ENCODE results near the gene APOBEC4. TPM values are rescaled to one million over a fixed set of nuclear protein-coding genes. Genes with fewer than 3 reads are reported as not detected.

Gene APOBEC4, protein sequence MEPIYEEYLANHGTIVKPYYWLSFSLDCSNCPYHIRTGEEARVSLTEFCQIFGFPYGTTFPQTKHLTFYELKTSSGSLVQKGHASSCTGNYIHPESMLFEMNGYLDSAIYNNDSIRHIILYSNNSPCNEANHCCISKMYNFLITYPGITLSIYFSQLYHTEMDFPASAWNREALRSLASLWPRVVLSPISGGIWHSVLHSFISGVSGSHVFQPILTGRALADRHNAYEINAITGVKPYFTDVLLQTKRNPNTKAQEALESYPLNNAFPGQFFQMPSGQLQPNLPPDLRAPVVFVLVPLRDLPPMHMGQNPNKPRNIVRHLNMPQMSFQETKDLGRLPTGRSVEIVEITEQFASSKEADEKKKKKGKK
- total RNA-seq: not detected in 2 replicates
- long read RNA-seq: 0 reads

DNA sequence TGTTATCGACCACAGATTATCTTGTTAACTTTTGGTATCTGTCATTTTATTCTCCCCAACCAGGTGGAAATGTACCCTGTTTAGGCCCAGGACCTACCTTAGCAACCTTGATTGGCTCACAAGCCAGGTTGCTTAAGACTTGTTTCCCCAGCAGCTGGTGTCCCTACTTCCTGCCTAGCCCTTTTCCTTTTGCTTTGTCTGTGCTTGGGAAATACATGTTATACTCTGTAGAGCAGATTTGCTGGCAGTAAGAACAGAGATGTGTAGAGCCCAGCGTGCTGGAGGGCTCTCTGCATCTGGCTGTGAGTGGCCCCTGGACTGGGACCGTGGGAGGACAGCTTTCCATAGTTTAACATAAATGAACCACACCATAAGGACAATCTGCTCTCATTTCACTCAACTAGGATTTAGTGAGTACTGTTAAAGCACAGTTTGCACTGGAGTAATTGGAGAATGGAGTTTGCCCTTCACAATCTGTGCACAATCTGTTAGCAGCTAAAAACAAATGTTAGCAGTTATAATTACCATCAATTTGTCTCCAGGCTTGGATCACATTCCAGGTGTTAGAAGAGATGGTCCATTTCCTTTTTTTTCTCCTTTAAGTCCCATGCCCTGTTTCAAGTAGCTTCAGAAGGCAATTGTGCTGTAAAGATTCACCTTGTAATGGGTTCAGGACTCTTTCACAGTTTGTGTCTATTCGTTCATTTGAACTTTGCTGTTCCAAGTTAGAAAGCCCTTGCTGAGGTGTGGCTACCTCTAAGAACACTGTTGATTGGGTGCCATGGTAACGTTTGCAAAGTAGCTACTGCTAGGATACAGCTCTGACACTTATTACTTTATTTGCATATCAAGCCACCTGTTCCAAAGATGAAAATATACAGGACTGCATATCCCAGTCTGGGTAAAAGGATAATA is at the start of gene APOBEC4:
APOBEC4 (minus strand) TSS at position 770 of the 915 bp plus-strand sequence. CDS start 4,535 bp downstream, outside the sequence.
- Mint-ChIP-seq H3K4me1 (peaks cover 15% of the 10 kb centered on the region), H3K4me3 (no peak within 1 kb of the TSS), H3K9me3 (peaks cover 3% of the 10 kb centered on the region), H3K36me3 (ENCODE audit: low read depth) (peaks cover 4% of the 10 kb centered on the region), H3K27ac (ENCODE audit: unreplicated experiment) (peak within 1 kb of the TSS; percentile 83), H3K27me3 (ENCODE audit: low read depth) (no peaks in the 10 kb centered on the region)
- TF ChIP-seq, protein P1, sequence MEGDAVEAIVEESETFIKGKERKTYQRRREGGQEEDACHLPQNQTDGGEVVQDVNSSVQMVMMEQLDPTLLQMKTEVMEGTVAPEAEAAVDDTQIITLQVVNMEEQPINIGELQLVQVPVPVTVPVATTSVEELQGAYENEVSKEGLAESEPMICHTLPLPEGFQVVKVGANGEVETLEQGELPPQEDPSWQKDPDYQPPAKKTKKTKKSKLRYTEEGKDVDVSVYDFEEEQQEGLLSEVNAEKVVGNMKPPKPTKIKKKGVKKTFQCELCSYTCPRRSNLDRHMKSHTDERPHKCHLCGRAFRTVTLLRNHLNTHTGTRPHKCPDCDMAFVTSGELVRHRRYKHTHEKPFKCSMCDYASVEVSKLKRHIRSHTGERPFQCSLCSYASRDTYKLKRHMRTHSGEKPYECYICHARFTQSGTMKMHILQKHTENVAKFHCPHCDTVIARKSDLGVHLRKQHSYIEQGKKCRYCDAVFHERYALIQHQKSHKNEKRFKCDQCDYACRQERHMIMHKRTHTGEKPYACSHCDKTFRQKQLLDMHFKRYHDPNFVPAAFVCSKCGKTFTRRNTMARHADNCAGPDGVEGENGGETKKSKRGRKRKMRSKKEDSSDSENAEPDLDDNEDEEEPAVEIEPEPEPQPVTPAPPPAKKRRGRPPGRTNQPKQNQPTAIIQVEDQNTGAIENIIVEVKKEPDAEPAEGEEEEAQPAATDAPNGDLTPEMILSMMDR (conservative IDR thresholded peaks at IDR 0.05): no peak
- DNase-seq (ENCODE audit: low read depth, low spot score): no peak

DNA sequence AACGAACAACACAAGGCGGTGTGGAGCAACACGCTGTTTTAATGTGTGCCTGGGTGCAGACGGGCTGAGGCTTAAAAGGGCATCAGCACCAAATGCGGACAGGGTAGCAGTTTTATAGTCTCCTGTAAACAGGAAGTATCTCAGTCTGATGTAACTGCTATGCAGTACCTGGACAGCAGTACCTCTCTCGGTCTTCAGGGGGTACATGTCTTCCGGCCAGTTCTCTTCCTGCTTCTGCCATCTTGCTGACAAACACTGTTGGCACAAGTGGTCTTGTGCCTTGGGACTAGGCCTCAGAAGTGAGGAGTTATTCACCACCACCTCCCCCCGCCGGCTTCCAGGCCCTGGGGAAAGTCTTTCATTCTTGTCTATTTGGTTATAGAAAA is 49.7 kb upstream of the APOBEC4 start:
- no peak for DNase-seq (ENCODE audit: low read depth, low spot score)
- H3K9me3 Mint-ChIP-seq: peaks cover 2% of the 10 kb centered on the region
- H3K36me3 Mint-ChIP-seq (ENCODE audit: low read depth): no peaks in the 10 kb centered on the region
- TF ChIP-seq, protein P1 (conservative IDR thresholded peaks at IDR 0.05): no peak
- H3K27me3 Mint-ChIP-seq (ENCODE audit: low read depth): no peaks in the 10 kb centered on the region
- peaks cover 7% of the 10 kb centered on the region for H3K4me1 Mint-ChIP-seq
- H3K4me3 Mint-ChIP-seq: no peak overlapping the region
- no peak overlapping the region for H3K27ac Mint-ChIP-seq (ENCODE audit: unreplicated experiment)

DNA sequence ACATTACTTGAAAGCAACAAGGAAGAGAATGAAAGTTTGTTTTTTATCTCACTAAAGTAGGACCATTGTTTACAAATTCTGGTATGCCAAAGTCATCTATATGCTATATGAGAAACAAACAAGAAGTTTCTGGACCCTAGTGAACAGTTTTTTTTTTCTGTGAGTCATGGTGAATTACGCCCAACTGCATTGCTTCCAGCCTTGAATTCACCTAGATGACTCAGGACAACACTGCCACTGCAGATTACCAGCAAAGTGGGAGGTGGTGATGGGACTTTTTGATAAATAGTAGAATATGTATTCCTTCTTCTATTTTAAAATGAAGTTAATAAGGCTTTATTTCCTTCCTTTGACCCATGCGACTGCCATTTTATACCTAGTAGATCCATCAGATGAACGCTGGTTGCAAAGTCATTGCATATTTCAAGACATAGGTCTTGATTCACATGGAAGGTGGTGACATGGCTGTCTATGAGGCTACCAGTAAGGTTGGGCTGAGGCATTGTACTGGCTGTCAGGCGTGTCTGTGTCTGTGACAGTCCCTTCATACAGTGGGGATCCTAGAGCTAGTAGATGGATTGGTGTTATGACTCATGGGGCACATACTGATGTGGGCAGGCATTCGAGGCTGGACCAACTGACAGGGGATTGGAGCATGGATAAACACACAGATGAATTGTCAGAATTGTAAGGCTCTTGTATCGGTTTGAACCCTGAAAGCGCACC is 49.1 kb upstream of the APOBEC4 start:
- H3K36me3 Mint-ChIP-seq (ENCODE audit: low read depth): no peaks in the 10 kb centered on the region
- no peaks in the 10 kb centered on the region for H3K27me3 Mint-ChIP-seq (ENCODE audit: low read depth)
- DNase-seq (ENCODE audit: low read depth, low spot score): no peak
- no peak overlapping the region for H3K4me3 Mint-ChIP-seq
- H3K9me3 Mint-ChIP-seq: peaks cover 2% of the 10 kb centered on the region
- no peak overlapping the region for H3K27ac Mint-ChIP-seq (ENCODE audit: unreplicated experiment)
- peaks cover 7% of the 10 kb centered on the region for H3K4me1 Mint-ChIP-seq
- TF ChIP-seq, protein P1 (conservative IDR thresholded peaks at IDR 0.05): no peak

DNA sequence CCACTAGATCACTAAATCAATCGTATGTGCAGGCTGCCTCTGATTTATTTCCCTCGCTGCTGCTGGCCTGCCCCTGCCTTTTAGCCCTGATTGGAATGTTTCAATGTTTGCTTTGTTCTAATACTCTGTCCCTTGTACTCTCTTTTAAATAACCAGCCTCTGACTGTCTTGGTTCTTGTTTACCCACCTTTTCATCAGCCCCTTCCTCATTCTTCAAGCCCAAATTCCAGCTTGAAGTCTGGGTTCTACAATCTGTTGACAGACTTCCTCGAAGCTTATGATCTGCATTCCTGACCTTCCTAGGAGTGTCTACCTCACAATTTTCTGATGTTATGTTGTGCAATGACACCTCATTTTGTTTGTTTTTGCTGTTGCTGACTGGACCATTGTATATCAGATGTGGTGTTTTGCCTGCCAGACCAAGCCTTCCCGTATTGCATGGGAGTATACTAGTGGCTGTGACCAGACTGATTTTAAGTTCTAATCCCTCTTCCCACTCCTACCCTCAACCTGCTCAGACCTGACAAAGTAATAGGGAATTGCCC is 46.6 kb upstream of the APOBEC4 start:
- Mint-ChIP-seq H3K27me3 (ENCODE audit: low read depth) (no peaks in the 10 kb centered on the region), H3K4me1 (peaks cover 7% of the 10 kb centered on the region), H3K4me3 (no peak overlapping the region), H3K27ac (ENCODE audit: unreplicated experiment) (no peak overlapping the region), H3K36me3 (ENCODE audit: low read depth) (no peaks in the 10 kb centered on the region), H3K9me3 (peaks cover 2% of the 10 kb centered on the region)
- DNase-seq (ENCODE audit: low read depth, low spot score): no peak
- TF ChIP-seq, protein P1 (conservative IDR thresholded peaks at IDR 0.05): no peak

Measured in neural crest cell (in vitro differentiated cells).